Progenitor cell of endocrine pancreas (in vitro differentiated cells): ENCODE measurements around the gene OGN. TPM values are rescaled to one million over a fixed set of nuclear protein-coding genes. Genes with fewer than 3 reads are reported as not detected.

Experiments
- DNase-seq: peaks from one replicate; pipeline ENCODE4 v3.0.0; 2021; ENCODE audit warnings: low spot score; ENCODE audit not compliant: unreplicated experiment
- H3K27ac Mint-ChIP-seq: 2 replicates; pipeline ENCODE4 v1.8.0; 2021; ENCODE audit warnings: mild to moderate bottlenecking, moderate library complexity, mixed read lengths
- H3K27me3 Mint-ChIP-seq: 2 replicates; pipeline ENCODE4 v1.8.0; 2021; ENCODE audit warnings: mixed read lengths
- H3K36me3 Mint-ChIP-seq: 2 replicates; pipeline ENCODE4 v1.8.0; 2022; ENCODE audit warnings: mixed read lengths; ENCODE audit not compliant: insufficient read depth
- H3K4me1 Mint-ChIP-seq: 2 replicates; pipeline ENCODE4 v1.8.0; 2021; ENCODE audit warnings: low read depth, mixed read lengths
- H3K4me3 Mint-ChIP-seq: 2 replicates; pipeline ENCODE4 v1.8.0; 2021; ENCODE audit warnings: low read depth, mild to moderate bottlenecking, moderate library complexity, mixed read lengths
- H3K9me3 Mint-ChIP-seq: 2 replicates; pipeline ENCODE4 v1.8.0; 2021; ENCODE audit warnings: low read depth, mixed read lengths
- long read RNA-seq: library from polyadenylated mRNA; unstranded; transcript quantifications from one replicate; pipeline ENCODE4 v2.0.0, GENCODE V29; 2020
- total RNA-seq: library from RNA; stranded (reverse); gene quantifications from 2 replicates; pipeline ENCODE4 v1.2.1, GENCODE V29; 2021
- TF ChIP-seq, protein P1 (sequence below): fragments of 200-600 bp; sonication (generic); IDR thresholded peaks from one replicate; pipeline ENCODE4 v1.5.0; 2021; ENCODE audit warnings: antibody characterized with exemption, mild to moderate bottlenecking; ENCODE audit not compliant: unreplicated experiment

The OGN gene, protein sequence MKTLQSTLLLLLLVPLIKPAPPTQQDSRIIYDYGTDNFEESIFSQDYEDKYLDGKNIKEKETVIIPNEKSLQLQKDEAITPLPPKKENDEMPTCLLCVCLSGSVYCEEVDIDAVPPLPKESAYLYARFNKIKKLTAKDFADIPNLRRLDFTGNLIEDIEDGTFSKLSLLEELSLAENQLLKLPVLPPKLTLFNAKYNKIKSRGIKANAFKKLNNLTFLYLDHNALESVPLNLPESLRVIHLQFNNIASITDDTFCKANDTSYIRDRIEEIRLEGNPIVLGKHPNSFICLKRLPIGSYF
- total RNA-seq = not detected in 2 replicates
- long read RNA-seq = 0 reads

DNA sequence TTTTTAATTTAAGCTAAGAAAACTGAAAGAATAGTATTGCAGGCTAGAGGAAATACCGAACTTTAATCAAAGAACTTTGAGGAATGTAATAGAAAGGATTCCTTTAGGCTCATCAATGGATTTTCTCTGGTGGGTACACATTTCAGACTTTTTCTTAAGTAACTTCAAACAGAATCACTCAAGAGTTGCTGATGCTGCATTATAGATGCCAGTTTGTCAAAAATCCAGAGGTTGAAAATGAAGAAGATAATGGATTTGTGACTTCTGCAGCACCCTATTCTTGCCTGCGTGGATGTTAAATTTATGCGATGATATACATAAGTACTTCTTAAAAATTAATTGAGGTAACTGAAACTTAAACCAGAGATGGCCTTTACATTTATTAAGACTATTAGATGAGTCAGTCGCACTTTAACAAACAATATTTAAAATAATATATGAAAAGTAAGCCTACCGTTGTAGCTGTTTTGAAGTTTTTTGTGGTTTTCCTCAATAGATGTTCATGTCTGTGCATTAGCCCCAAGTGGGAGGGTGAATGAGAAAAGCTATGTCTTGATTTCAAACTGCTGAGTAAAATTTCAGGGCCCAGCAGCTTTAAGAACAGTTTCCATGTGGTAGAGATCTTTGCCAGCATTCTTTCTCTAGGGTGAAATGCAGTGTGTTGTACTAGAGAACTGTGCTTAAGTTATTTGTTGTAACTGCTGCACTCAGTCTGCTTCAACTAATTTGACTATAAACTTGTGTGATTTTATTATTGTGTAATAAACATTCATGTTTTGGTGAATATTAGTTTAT, at the start of gene OGN:
Gene OGN, minus strand, starts transcription at position 537 of the 795 bp plus-strand sequence. CDS start 1,171 bp downstream, outside the sequence.
- DNase-seq = no peak
- Mint-ChIP-seq H3K4me3 (no peak within 1 kb of the TSS), H3K27ac (no peak within 1 kb of the TSS), H3K9me3 (no peaks in the 10 kb centered on the region), H3K4me1 (peaks cover 2% of the 10 kb centered on the region), H3K27me3 (no peaks in the 10 kb centered on the region), H3K36me3 (no peaks in the 10 kb centered on the region)
- TF ChIP-seq, protein P1, sequence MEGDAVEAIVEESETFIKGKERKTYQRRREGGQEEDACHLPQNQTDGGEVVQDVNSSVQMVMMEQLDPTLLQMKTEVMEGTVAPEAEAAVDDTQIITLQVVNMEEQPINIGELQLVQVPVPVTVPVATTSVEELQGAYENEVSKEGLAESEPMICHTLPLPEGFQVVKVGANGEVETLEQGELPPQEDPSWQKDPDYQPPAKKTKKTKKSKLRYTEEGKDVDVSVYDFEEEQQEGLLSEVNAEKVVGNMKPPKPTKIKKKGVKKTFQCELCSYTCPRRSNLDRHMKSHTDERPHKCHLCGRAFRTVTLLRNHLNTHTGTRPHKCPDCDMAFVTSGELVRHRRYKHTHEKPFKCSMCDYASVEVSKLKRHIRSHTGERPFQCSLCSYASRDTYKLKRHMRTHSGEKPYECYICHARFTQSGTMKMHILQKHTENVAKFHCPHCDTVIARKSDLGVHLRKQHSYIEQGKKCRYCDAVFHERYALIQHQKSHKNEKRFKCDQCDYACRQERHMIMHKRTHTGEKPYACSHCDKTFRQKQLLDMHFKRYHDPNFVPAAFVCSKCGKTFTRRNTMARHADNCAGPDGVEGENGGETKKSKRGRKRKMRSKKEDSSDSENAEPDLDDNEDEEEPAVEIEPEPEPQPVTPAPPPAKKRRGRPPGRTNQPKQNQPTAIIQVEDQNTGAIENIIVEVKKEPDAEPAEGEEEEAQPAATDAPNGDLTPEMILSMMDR = no peak

- no peaks in the 10 kb centered on the region for H3K36me3 Mint-ChIP-seq
These were observed 42.2 kb upstream of the OGN start for GRCh38 chr9:92446536-92446935.

GRCh38 chr9:92444841-92445240, 40.5 kb upstream of the OGN start:
- TF ChIP-seq, protein P1 = no peak
- Mint-ChIP-seq H3K4me3 (no peak overlapping the region), H3K27me3 (peaks cover 4% of the 10 kb centered on the region), H3K27ac (no peak overlapping the region), H3K4me1 (no peaks in the 10 kb centered on the region), H3K36me3 (no peaks in the 10 kb centered on the region), H3K9me3 (no peaks in the 10 kb centered on the region)
- no peak for DNase-seq

More at GRCh38 chr9:92446536-92446935, 42.2 kb upstream of the OGN start:
- no peak overlapping the region for H3K4me3 Mint-ChIP-seq
- peaks cover 4% of the 10 kb centered on the region for H3K27me3 Mint-ChIP-seq
- TF ChIP-seq, protein P1 = no peak
- no peak overlapping the region for H3K27ac Mint-ChIP-seq
- H3K4me1 Mint-ChIP-seq = no peaks in the 10 kb centered on the region
- no peaks in the 10 kb centered on the region for H3K9me3 Mint-ChIP-seq
- DNase-seq = no peak

DNA sequence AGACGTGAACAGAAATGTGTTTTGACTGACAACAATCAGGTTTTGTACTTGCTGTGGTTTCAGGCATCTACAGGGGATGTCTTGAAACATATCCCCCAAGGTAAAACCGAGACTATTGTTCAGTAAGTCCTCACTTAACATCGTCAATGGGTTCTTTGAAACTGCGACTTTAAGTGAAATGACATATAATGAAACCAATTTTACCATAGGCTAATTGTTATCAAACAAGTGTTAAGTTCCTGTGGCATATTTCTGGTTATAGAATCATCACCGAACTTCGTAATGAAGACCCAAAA, 36.3 kb upstream of the OGN start:
- Mint-ChIP-seq H3K27ac (no peak overlapping the region), H3K4me1 (peaks cover 9% of the 10 kb centered on the region), H3K27me3 (no peaks in the 10 kb centered on the region), H3K4me3 (no peak overlapping the region), H3K9me3 (no peaks in the 10 kb centered on the region), H3K36me3 (no peaks in the 10 kb centered on the region)
- TF ChIP-seq, protein P1 = no peak
- no peak for DNase-seq

- H3K9me3 Mint-ChIP-seq = no peaks in the 10 kb centered on the region
- no peak for DNase-seq
- H3K36me3 Mint-ChIP-seq = no peaks in the 10 kb centered on the region
- TF ChIP-seq, protein P1 = no peak
- H3K4me3 Mint-ChIP-seq = no peak overlapping the region
- no peak overlapping the region for H3K27ac Mint-ChIP-seq
- H3K27me3 Mint-ChIP-seq = no peaks in the 10 kb centered on the region
- H3K4me1 Mint-ChIP-seq = peaks cover 9% of the 10 kb centered on the region
These were observed 35.8 kb upstream of the OGN start for GRCh38 chr9:92439921-92440750.
